Measurements from ENCODE around the gene SLC6A3.

DNA sequence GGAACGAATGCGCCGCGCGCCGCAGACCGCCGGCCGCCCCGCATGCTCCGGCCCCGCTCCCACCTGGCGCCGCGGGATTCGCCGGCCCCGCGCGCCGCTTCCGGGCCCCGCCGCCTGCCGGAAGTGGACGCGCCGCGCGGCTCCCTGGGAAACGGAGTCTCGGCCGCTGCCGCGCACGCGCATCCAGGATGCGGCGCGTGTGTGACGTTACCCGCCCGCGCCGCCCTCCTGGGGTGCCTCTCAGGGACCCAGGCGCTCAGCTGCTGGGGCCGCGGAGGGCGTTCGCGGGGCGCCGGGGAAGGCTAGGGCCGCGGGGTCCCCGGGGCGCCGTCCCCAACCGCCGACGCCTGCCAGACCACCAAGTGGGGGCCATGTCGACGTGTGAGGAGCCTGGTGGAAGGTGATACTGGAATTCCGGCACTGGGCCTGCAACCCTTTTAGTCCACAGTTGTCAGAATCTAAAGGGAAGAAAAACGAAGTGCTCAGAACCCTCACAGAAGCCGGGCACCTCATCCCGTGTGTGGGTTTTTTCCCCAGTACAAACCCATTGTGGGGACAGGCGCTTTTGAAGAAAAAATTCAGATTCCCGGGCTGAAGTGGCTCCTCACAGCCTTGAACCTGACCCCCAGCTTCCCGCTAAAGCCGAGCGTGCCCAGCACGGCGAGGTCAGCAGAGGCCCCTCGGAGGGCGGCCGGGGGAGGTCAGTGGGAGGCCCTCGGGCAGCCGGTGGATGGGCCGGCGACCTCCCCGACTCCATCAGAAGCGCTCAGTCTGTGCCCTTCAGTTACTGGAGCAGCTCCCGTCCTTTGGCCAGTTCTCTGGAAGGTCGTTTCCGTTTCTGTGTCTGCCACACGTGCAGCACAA, 100.0 kb downstream of the SLC6A3 start, which contains the start of gene CLPTM1L:
- TF ChIP-seq, protein P1, sequence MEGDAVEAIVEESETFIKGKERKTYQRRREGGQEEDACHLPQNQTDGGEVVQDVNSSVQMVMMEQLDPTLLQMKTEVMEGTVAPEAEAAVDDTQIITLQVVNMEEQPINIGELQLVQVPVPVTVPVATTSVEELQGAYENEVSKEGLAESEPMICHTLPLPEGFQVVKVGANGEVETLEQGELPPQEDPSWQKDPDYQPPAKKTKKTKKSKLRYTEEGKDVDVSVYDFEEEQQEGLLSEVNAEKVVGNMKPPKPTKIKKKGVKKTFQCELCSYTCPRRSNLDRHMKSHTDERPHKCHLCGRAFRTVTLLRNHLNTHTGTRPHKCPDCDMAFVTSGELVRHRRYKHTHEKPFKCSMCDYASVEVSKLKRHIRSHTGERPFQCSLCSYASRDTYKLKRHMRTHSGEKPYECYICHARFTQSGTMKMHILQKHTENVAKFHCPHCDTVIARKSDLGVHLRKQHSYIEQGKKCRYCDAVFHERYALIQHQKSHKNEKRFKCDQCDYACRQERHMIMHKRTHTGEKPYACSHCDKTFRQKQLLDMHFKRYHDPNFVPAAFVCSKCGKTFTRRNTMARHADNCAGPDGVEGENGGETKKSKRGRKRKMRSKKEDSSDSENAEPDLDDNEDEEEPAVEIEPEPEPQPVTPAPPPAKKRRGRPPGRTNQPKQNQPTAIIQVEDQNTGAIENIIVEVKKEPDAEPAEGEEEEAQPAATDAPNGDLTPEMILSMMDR (IDR thresholded peaks at IDR 0.05): peak in 2 of 3 experiments; percentile 32 to 42
- no peak for TF ChIP-seq POLR2A (IDR thresholded peaks at IDR 0.05)

Measured in testis (tissue), 2 donors.